ENCODE measurements around the gene EOLA1.
"Not testable (repeated sequence)": the region's sequence is repeated elsewhere in the genome, so short reads cannot be mapped to it uniquely, and the experiment has no call there.

EOLA1 gene

DNA sequence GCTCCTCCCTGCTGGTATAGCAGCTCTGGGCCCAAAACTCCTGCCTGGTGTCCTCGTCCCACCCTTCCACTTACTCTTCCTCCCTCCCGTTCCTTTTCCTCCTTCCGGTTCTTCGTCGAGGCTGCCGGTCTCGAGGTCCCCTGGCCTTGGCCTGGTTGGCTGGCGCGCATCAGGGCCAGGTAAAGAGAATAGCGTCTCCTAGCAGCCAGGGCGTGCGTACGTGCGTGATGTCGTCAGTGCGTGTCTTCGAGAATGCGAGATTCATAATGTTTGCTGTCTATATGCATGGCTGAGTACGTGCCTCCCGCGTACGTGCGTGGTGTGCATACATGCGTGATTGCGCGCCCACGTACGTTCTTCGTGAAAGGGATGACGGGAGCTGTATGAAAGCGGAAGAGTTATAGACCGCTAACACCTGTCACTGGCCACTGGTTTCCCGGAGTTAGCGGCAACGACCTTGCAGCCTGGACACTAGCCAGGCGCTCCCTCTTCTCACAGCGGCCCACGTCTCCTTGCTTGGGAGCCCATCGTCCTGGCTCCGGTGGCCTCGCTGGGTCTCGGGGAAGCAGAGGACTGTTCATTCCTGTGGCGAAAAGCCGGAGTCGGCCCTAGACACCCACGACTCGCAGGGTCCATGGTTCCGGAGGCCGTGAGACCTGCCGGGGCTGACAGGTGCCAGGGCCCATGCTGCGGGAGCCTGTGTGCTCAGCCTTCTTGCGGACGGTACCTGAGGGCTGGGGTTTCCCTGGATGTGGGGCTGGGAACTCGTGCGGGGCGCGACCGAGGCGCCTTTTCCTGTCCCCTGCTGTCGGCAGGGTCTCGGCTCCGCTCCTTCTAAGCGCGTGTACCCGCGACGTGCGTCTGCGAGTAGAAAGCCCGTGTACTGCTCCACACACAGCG, at the start of gene EOLA1:
EOLA1 (plus strand) TSS at position 392 of the 900 bp plus-strand sequence. CDS start 4,619 bp downstream, outside the sequence.
- DNase-seq = peak; percentile 81

DNA sequence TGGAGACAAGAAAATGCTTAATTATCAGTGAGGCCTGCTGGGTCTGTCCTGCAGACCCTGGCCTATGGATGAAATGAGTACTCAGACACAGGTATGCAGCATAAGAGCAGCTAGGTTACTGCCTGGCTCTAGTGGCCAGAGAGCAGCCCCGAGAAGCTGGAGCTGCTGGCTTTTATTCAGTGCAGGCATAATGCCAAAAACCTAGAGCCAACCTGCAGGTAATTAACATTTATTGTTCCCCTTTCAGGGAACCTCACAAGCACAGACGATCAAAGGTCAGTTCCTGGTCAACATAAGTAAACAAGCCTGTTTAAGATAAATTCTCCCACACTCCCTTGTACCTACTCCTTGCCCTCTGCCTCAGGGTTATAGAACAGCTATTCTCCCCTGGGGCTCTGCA, 49.0 kb upstream of the EOLA1 start:
- DNase-seq = no peak

DNA sequence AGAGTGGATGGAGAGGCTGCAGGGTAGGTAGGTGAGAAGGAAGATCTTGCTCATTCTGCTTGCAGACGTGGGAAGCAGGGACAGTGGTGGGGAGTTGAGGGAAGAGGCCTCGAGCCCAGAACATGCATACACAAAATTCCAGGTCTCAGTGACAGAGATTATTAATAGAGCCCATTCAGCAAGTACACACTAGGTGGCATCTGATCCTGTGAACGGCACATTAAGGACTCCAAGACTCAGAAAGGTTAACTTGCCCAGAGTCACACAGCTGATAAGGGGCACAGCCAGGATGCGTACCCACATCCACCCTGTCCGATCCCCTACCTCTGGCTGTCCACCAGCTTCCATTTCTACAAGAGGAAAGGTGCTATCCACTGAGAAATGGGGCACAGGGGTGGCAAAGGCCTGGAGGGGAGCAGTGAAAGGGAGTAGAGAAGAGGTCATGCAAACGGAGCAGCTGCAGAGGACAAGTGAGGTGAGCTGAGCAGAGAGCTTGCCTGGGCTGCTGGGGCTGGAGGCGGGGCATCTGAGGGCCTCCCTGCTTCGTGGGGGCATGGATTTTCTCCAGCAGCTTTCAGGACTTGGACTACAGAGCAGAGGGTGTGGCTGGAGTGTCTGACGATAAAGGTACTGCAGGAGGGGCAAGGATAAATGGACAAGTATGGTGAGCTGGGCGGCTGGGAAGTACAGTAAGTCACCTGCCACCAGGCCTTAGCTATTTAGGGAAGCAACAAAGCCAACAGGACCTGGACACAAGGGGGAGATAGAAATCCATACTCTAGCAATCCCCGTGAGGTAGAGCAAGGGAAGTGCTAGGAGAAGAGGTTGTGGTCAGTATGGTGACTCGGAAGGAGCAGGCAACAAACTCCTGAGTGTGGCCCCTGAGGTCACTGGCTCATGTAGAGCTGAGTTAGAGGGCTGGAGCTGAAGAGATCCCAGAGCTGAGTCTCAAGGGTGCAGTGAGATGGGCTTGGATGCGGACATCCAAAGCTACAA, 46.9 kb upstream of the EOLA1 start:
- no peak for DNase-seq

DNA sequence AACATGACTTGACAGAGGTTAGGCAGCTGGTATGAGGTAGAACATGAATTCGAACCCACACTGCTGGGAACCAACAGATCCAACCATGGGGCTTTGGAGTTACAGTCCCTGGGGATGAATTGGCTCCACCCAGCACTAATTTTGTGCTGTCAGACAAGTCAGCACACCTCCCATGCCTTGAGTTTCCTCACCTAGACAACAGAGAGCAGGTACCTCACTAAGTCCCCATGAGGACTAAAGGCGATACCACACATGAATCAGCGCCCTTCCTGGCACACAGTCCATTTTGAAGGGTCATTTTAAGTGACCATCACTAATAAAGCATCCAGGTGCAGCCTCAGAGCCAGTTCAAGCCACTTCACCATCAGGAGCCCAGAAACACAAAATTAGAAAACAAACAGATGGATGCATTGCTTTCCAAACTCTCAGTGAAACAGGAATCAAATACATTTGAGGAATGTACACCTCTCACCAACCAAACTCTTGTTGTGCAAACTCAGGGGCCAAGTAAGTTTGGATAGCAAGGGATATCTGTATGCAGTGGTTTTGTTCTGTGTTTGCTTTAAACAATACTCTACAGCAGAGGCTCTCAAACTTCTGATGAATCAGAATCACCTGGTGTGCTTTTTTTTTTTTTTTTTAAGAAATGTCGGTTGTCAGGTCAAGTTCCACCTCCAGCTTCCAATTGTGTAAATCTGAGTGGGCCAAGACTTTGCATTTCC, 45.8 kb upstream of the EOLA1 start:
- no peak for DNase-seq

- peak; percentile 9 for DNase-seq
Observed at GRCh38 chrX:149495573-149496071, 45.2 kb upstream of the EOLA1 start.

DNA sequence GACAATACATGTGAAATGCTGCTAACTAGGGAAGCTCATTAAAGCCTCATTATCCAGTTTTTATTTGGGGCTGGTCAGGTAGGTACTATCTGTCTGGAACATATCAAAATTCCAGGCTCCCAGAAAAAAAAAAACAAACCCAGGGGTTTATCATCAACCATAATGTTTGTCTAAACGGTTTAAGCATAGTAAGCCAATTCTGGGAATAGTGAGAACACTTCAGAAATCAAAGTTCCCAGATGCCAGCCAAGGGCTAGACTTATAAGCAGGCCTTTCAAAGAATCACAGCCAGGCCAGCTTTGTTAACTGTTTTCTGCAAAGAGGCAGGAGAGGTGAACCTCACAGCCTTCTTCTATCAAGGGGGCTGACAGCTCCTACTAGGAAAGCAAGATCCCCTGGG, 43.8 kb upstream of the EOLA1 start:
- DNase-seq = no peak

- DNase-seq = peak; percentile 8
Observed at GRCh38 chrX:149497626-149498025, 43.2 kb upstream of the EOLA1 start.

DNA sequence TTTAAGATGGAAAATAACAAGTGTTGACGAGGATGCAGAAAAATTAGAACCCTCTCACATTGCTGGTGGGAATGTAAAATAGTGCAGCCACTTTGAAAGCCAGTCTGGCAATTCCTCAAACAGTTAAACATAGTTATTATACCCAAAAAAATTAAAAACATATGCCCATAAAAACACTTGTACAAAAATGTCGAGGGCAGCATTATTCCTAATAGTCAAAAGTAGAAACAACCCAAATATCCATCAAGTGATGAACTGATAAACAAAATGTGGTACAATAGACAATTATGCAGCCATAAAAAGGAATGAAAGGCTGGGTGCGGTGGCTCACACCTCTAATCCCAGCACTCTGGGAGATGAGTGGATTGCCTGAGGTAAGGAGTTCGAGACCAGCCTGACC, 42.0 kb upstream of the EOLA1 start:
- DNase-seq = no peak

DNA sequence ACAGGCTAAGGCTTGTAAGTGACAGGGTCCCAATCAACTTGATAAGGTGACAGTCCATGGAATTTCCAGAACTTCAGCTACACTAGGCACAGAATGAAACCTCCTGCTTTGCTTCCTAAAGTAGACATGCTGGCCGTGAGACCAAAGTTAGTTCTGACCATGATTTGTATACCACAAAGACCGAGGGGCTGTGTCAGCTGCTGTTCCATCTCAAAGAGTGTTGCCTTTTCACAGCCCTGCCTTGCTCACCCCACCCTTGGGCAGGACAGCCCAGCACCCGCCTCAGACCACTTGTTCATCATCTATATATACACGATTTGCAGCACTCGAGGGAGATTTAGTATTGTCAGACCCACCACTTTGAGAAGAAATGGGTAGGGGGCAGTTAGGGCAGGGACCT, 41.0 kb upstream of the EOLA1 start:
- no peak for DNase-seq

DNA sequence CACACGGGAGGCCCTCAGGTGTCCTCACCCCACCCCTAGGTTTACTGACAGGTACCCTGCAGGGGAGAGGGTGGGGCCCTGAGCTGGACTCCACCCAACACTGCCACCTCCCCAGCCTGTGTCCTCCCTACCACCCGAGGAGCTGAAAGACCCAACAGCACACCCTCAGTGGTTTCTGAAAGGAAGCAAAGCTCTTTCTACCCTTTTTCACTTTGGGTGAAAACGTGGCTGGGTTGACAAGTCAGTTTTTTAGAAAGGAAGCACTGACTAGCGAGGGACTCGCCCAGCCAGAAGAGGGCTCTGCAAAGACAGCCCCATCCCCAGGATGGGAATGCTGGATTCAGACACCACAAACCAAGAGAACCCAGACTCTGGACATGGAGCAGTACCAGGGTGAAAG, 37.9 kb upstream of the EOLA1 start:
- DNase-seq = not testable (repeated sequence)

- DNase-seq = peak; percentile 48
Observed at GRCh38 chrX:149503446-149503845, 37.4 kb upstream of the EOLA1 start.

GRCh38 chrX:149504226-149504914, 36.4 kb upstream of the EOLA1 start:
- no peak for DNase-seq

DNA sequence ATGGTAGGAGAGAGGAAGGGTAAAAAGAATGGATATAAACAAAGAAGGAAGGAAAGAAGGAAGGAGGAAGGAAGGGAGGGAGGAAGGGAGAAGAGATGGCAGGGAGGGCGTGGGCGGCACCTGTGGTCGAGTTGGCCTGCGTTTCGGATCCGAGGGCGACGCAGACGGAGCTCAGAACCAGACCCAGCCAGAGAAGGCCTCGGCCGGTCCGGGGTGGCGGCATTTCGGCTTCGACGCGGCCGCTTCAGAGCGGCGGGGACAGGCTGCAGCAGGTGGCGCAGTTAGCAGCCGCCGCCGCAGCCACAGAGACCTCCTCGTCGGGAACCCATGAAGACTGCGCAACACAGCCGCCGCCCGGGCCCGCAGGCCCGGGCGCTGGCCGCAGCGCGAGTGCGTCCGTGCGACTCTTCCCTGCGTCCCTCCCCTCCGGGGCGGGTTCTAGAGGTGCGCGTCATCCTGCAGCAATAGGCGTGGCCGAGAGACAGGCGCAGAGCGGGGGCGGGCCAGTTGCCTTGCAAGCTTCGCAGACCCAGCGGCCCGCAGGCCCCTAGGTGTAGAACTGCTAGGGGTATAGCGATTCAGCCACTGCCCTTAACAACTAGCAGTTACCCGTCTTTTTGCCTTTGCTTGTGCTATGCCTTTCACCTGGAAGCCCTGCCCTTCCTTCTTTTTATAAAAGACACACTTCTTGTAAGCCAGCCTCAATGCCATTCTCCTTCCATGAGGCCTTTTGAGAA, 35.7 kb upstream of the EOLA1 start, which contains the start of gene IDS:
IDS (minus strand) TSS at position 392 of the 737 bp plus-strand sequence; CDS start at position 223, 169 bp downstream.
- peak; percentile 33 for DNase-seq

GRCh38 chrX:149505671-149506070, 35.1 kb upstream of the EOLA1 start:
- DNase-seq = no peak

GRCh38 chrX:149506349-149506748, 34.5 kb upstream of the EOLA1 start:
- no peak for DNase-seq

GRCh38 chrX:149508467-149508866, 32.3 kb upstream of the EOLA1 start:
- DNase-seq = no peak

DNA sequence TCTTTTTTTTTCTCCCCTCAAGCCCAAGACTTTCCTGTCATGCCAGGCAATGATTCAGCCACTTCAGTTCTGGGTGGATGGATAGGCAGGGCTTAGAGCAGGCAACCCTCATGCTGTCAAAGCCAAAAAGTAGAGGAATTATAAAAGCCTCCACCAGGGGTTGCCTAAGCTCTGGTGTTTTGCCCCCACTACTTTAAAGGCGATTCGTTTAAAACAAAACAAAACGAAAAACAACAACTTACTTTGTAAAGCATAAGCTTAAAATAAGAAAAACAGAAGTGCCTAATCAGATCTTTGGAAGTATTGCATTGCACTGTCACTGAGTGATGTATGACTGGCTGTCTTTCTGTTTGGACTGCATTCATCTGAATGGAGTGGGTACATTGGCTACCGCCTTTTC, 30.4 kb upstream of the EOLA1 start:
- no peak for DNase-seq

DNA sequence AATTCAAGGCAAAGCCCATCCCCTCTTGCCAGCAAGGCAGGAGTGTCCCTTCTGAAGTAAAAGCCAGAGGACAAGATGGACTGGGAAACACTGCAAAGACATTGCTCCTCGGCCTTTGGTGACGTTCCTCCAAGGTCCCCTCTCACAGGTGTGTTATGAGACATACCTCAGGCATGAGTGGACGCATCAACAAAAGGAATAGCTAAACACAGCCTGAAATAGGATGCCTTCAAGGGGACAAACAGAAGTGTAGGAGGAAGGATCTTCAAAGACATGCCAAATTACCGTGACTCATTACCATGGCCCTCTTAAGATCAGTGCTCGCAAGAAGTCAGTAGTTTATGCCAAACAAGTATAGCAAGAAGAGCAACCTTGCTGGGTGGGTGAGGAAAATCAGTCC, 29.7 kb upstream of the EOLA1 start:
- no peak for DNase-seq

DNA sequence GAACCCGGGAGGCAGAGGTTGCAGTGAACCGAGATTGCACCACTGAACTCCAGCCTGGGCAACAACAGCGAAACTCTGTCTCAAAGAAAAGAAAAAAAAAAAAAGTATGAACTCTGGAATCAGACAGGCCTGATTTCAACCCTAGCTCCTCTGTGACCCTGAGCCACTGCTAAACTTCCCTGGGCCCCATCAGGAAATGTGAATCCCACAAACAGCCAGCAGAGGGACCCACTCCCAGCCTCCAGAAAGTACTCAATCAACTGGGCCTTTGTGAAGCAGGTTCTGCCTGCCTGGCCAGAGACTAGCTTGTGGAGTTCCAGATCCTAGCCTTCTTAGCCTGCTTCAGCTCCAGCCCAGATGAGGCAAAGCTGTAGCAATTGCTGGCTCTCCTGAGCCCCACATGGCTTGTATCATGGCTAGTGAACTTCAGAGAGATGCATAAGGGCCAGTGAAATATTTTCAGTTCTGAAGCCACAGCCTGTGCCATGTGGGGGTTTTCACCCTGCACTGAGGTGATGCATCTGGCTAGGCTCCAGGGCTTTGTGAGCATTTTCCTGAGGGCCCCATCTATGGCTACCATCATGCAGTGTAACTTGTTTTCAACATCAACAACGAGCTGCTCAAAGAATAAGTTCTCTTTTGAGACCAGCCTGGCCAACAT, 28.5 kb upstream of the EOLA1 start:
- no peak for DNase-seq

DNA sequence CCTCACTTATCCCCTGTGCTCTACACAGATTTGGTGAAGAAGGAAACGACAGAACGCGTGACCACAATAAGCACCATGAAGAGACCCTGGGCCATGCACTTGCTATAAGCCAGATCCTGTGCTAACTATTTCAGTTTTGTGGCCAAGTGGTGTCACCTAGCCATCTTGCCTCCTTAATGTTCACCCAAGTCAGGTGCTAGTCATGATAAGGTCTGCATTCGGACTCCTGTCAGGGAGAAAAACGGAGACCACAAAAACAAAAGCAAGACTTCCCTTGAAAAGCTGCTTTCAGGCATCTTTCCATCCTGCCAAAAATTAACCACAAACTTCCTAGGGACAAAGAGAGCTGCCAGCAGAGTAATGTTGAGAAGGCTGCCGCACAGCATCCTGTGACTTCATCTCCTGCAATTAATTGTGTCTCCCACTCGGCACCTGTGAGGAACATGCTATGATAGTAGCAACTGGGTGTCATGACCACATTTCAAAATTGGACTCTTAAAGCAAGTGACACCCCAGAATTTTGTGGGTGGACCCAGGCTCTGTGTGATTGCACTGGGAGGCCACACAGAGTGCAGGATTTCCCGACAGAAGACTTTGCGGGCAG, 26.9 kb upstream of the EOLA1 start:
- no peak for DNase-seq
